Lung (tissue), 12 donors: ENCODE measurements around the gene C9orf72. TPM values are rescaled to one million over a fixed set of nuclear protein-coding genes. Genes with fewer than 3 reads are reported as not detected.

ENCODE experiments used
- ATAC-seq: fragments of 200-7000 bp; cut with Tn5 transposase; one replicate; pipeline ENCODE4 v1.9.1; 2020; ENCODE audit warnings: moderate number of reproducible peaks; ENCODE audit not compliant: insufficient read depth, low FRiP score
- DNase-seq, 3 donors: peaks; one replicate each; pipeline ENCODE4 v3.0.0-alpha.2; 2013 to 2017
- H3K27ac ChIP-seq, 2 donors: one replicate each; pipeline ENCODE4 v1.5.1; 2013; ENCODE audit warnings: mild to moderate bottlenecking in 2 of 2, moderate library complexity in 2 of 2, control low read depth in 1 of 2, inconsistent platforms in 1 of 2, low read depth in 1 of 2, low read length in 1 of 2
- H3K27me3 ChIP-seq, 3 donors: one replicate each; pipeline ENCODE4 v1.5.1; 2013; ENCODE audit warnings: low read length in 2 of 3; ENCODE audit not compliant: control insufficient read depth in 3 of 3, insufficient read depth in 3 of 3
- H3K36me3 ChIP-seq, 4 donors: one replicate each; pipeline ENCODE4 v1.5.1; 2013; ENCODE audit warnings: low read length in 4 of 4, mild to moderate bottlenecking in 1 of 4, moderate library complexity in 1 of 4; ENCODE audit not compliant: control insufficient read depth in 4 of 4, insufficient read depth in 4 of 4
- H3K4me1 ChIP-seq, 5 donors: one replicate each; pipeline ENCODE4 v1.5.1; 2013; ENCODE audit warnings: low read length in 5 of 5, mild to moderate bottlenecking in 2 of 5, moderate library complexity in 1 of 5; ENCODE audit not compliant: control insufficient read depth in 5 of 5, insufficient read depth in 5 of 5
- H3K4me3 ChIP-seq: one replicate; pipeline ENCODE4 v1.5.1; 2013; ENCODE audit warnings: mild to moderate bottlenecking, control low read depth, moderate library complexity
- H3K9ac ChIP-seq, 2 donors: one replicate each; pipeline ENCODE4 v1.5.1; 2013; ENCODE audit warnings: low read length in 2 of 2, control low read depth in 1 of 2; ENCODE audit not compliant: insufficient read depth in 1 of 2
- H3K9me3 ChIP-seq, 4 donors: one replicate each; pipeline ENCODE4 v1.5.1; 2013; ENCODE audit warnings: low read length in 3 of 4, mild to moderate bottlenecking in 1 of 4, moderate library complexity in 1 of 4; ENCODE audit not compliant: control insufficient read depth in 4 of 4, insufficient read depth in 3 of 4
- CTCF ChIP-seq: IDR thresholded peaks from 2 replicates; pipeline ENCODE4 v1.5.1; 2012; ENCODE audit warnings: mild to moderate bottlenecking; ENCODE audit errors: control extremely low read depth, extremely low read depth
- WGBS, 2 donors: extraction: QIAGEN DNeasy Blood & Tissue Kit; methylation state at CpG; one replicate each; pipeline ENCODE4 v1.1.7; 2013; 5-methylcytosine and 5-hydroxymethylcytosine counted together
- polyA plus RNA-seq, 2 donors: library from polyadenylated mRNA; stranded (reverse); fragments of 200-250 nt; gene quantifications; one replicate each; pipeline ENCODE4 v1.2.1, GENCODE V29; 2013
- total RNA-seq, 2 donors: library from RNA; depleted of rRNA in 1 of 2; stranded (reverse); fragments of >200 nt in 1 of 2; gene quantifications; one replicate each; pipeline ENCODE4 v1.2.1, GENCODE V29; 2014 to 2021
- donor health status: control.
- donor health status: control.
- donor health status: Bipolar disorder and iron deficiency.
- donor health status: healthy.
- donor health status: DM: yes; HTN: yes; CAD: no.

C9orf72 gene
- total and polyA plus RNA-seq, 4 donors: 14.4 to 59.6 (median 23.5) TPM

GRCh38 chr9:27523141-27523540 is 50.1 kb downstream of the C9orf72 start:
- no peak for ATAC-seq
- H3K4me3 ChIP-seq: no peak overlapping the region
- H3K27ac ChIP-seq: no peak overlapping the region
- no peak for DNase-seq
- H3K9me3 ChIP-seq: no peaks in the 10 kb centered on the region
- H3K4me1 ChIP-seq: peaks cover 0 to 16% (median 4%) of the 10 kb centered on the region in 5 donors
- no peaks in the 10 kb centered on the region for H3K27me3 ChIP-seq
- TF ChIP-seq CTCF: no peak
- peaks cover 0 to 2% (median 0%) of the 10 kb centered on the region in 4 donors for H3K36me3 ChIP-seq
- H3K9ac ChIP-seq: no peak overlapping the region

DNA sequence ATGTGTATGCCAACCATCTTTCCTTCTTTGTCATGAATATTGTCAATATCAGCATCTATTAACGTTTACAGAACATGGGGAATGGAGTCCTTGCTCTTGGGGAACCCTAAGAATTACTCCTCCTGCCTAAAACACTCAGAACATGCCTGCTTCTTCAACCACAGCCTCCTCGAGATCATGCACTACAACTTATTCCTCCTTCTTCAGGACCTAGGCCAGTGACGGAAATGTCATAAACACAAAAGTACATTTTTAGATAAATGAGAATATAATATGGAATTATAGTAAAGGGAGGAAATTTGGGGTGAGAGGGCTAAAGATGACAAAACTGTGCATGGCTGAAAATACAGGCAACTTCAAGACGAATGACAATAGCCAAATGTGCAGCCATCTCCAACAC is 52.3 kb downstream of the C9orf72 start:
- Histone ChIP-seq H3K4me1 (peaks cover 0 to 1% (median 0%) of the 10 kb centered on the region in 5 donors), H3K27ac (no peak overlapping the region), H3K9me3 (no peaks in the 10 kb centered on the region), H3K4me3 (no peak overlapping the region), H3K9ac (no peak overlapping the region), H3K36me3 (peaks cover 0 to 2% (median 0%) of the 10 kb centered on the region in 4 donors), H3K27me3 (no peaks in the 10 kb centered on the region)
- no peak for DNase-seq
- ATAC-seq: no peak
- WGBS, 2 donors: 92% methylated on average over 4 of the region's 4 CpGs
- no peak for TF ChIP-seq CTCF

DNA sequence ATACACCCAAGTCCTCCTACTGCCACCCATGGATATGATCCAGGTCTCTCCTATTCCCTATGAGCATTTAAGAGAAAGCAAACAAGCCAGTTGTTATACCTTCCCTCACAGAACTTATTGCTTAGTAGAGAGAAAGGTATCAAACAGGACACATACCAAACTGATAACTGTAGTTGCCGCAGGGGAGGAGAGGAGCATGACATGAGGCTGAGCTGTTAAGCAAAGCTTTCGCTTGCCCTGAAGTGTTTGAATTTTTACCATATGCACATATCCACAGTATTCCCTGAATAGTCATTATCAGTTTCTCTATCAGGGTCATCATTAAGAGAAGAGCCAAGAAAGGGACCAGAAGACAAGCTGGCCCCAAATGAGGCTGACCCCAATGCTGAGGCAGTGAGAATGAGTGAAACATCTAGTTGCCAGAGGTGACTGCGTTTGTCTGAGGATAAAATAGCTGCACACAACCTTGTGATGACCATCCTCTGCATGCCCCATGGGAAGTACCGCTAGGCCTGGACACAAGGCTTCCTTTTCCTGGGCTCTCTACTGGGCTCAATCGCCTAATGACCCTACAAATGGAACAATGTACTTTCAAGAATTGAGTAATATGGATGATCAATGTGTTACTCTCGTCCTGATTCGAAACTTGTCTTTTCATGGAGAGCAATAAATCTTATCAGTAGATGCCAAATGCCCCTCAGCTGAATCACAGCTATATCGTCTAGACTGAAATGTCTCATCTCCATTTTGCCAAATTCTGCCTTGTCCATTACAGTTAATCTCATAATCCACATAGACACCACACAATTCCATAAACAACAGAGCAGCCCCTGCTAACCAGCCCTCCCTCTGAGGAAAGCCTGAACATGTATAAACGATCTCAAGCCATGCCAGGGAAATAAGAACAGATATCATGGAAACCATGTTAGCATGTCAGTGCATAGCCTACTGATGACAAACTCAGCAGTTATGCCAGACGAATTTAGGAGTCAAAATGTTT is 53.5 kb downstream of the C9orf72 start:
- ATAC-seq (no peak), DNase-seq (no peak)
- Histone ChIP-seq H3K4me3 (no peak overlapping the region), H3K27ac (no peak overlapping the region), H3K36me3 (no peaks in the 10 kb centered on the region), H3K27me3 (no peaks in the 10 kb centered on the region), H3K9me3 (no peaks in the 10 kb centered on the region), H3K9ac (no peak overlapping the region), H3K4me1 (peaks cover 0 to 3% (median 2%) of the 10 kb centered on the region in 5 donors)
- no peak for TF ChIP-seq CTCF
- WGBS, 2 donors: 86 to 94% methylated on average over 10 of the region's 10 CpGs
